K562 (cell line): ENCODE measurements around the gene ADSS2. TPM values are rescaled to one million over a fixed set of nuclear protein-coding genes. Genes with fewer than 3 reads are reported as not detected.

ENCODE experiments used
- ATAC-seq: fragments of 200-7000 bp; cut with Tn5 transposase; 3 replicates; pipeline ENCODE4 v1.9.1; 2020; ENCODE audit warnings: moderate library complexity
- BruUV-seq: library from RNA; stranded (reverse); fragments of 400-500 nt; replicated peaks from 2 replicates; lab custom pipeline; 2021; lab: Mats Ljungman, UMichigan
- CTCF ChIA-PET: fragments of 300-600 bp; formaldehyde crosslinking; extraction: SDS; loops from one replicate; lab custom pipeline; 2021; ENCODE audit warnings: low intra/inter-chr PET ratio; lab: Yijun Ruan, JAX
- POLR2A ChIA-PET: fragments of 300-600, 350-650 bp; sonication (Branson Sonifier 250); formaldehyde crosslinking; extraction: SDS; loops from one replicate; lab custom pipeline; 2021; ENCODE audit warnings: antibody characterized with exemption, inconsistent platforms; lab: Yijun Ruan, JAX
- DNase-seq, 4 experiments: peaks; one replicate each; pipeline versions ENCODE4 v3.0.0 to v3.0.0-alpha.2; 2011 to 2018; ENCODE audit warnings: low spot score in 3 of 4, mixed read lengths in 3 of 4; ENCODE audit errors: extremely low read depth in 1 of 4
- FAIRE-seq: peaks from 2 replicates; lab custom pipeline; 2011; peaks lifted over from hg19 to GRCh38; lab: Jason Lieb, UNC
- H2AFZ ChIP-seq: 2 replicates; pipeline ENCODE4 v1.6.0; 2011; ENCODE audit warnings: low read depth, low read length, control low read depth, inconsistent platforms
- H3K27ac ChIP-seq: fragments of 200-600 bp; 3 replicates; pipeline ENCODE4 v1.8.0; 2011; ENCODE audit warnings: low read depth, mild to moderate bottlenecking, control low read depth, inconsistent platforms, low read length, moderate library complexity, mixed read lengths; ENCODE audit errors: extremely low read depth
- H3K27me3 ChIP-seq, 2 experiments: fragments of 300-600 bp in 1 of 2; 2 replicates in 1 of 2; 3 replicates in 1 of 2; pipeline versions ENCODE4 v1.6.0 to v1.8.0; 2011; ENCODE audit warnings: inconsistent platforms in 2 of 2, low read length in 2 of 2, mild to moderate bottlenecking in 1 of 2, mixed read lengths in 1 of 2, moderate library complexity in 1 of 2; ENCODE audit not compliant: control insufficient read depth in 2 of 2, insufficient read depth in 2 of 2
- H3K36me3 ChIP-seq: fragments of 300-600 bp; 3 replicates; pipeline ENCODE4 v1.8.0; 2011; ENCODE audit warnings: mild to moderate bottlenecking, low read length, inconsistent platforms; ENCODE audit not compliant: control insufficient read depth, insufficient read depth
- H3K4me1 ChIP-seq, 2 experiments: fragments of 200-600 bp in 1 of 2; replicated peaks in 1 of 2; 2 replicates in 1 of 2; 3 replicates in 1 of 2; pipeline versions ENCODE4 v1.5.1 to v1.8.0; 2011; ENCODE audit warnings: inconsistent platforms in 2 of 2, low read length in 2 of 2, mild to moderate bottlenecking in 1 of 2, mixed read lengths in 1 of 2, moderate library complexity in 1 of 2; ENCODE audit not compliant: control insufficient read depth in 2 of 2, insufficient read depth in 2 of 2
- H3K4me2 ChIP-seq: 2 replicates; pipeline ENCODE4 v1.6.1; 2011; ENCODE audit warnings: low read length, control low read depth, inconsistent platforms, mixed read lengths; ENCODE audit not compliant: insufficient read depth
- H3K4me3 ChIP-seq: fragments of 200-600 bp; sonication (generic), shearing (Covaris generic); 2 replicates; pipeline ENCODE4 v1.5.1; 2016; ENCODE audit warnings: control low read depth, inconsistent platforms
- H3K79me2 ChIP-seq: fragments of 200-600 bp; 3 replicates; pipeline ENCODE4 v1.8.0; 2011; ENCODE audit warnings: low read length, inconsistent platforms; ENCODE audit not compliant: control insufficient read depth, insufficient read depth
- H3K9ac ChIP-seq, 2 experiments: 2 replicates each; pipeline versions ENCODE4 v1.6.0 to v1.6.1; 2011; ENCODE audit warnings: low read depth in 2 of 2, low read length in 2 of 2, control low read depth in 1 of 2, inconsistent platforms in 1 of 2, mild to moderate bottlenecking in 1 of 2, mixed read lengths in 1 of 2; ENCODE audit not compliant: insufficient read depth in 1 of 2
- H3K9me1 ChIP-seq: one replicate; pipeline ENCODE4 v1.6.0; 2011; ENCODE audit warnings: inconsistent platforms, mild to moderate bottlenecking, low read length, moderate library complexity; ENCODE audit not compliant: control insufficient read depth, insufficient read depth
- H3K9me3 ChIP-seq: replicated peaks from 2 replicates; pipeline ENCODE4 v1.5.1; 2011; ENCODE audit warnings: low read depth, low read length, inconsistent platforms; ENCODE audit not compliant: control insufficient read depth, insufficient read depth
- H4K20me1 ChIP-seq: replicated peaks from 2 replicates; pipeline ENCODE4 v1.6.1; 2011; ENCODE audit warnings: low read length, inconsistent platforms, mixed read lengths; ENCODE audit not compliant: control insufficient read depth, insufficient read depth
- BRF1 ChIP-seq: IDR thresholded peaks from 3 replicates; pipeline ENCODE4 v1.6.1; 2011; ENCODE audit warnings: borderline replicate concordance, mild to moderate bottlenecking; ENCODE audit not compliant: insufficient read length; ENCODE audit errors: extremely low read depth
- C11orf30 ChIP-seq: fragments of 450-650 bp; IDR thresholded peaks from 2 replicates; pipeline ENCODE4 v1.6.1; 2016; ENCODE audit warnings: low read depth, mild to moderate bottlenecking
- IRF9 ChIP-seq: fragments of 450-650 bp; IDR thresholded peaks from 2 replicates; pipeline ENCODE4 v1.6.1; 2016; ENCODE audit warnings: missing biosample characterization, missing genetic modification characterization
- KAT7 ChIP-seq: sonication (generic); formaldehyde crosslinking; IDR thresholded peaks from 2 replicates; pipeline ENCODE4 v1.8.0; 2022; ENCODE audit warnings: missing genetic modification reagents, mild to moderate bottlenecking, borderline replicate concordance
- MAFG ChIP-seq: fragments of 450-650 bp; conservative IDR thresholded peaks from 2 replicates; pipeline ENCODE4 v1.6.1; 2016; ENCODE audit warnings: missing genetic modification characterization, missing compliant biosample characterization
- MYC ChIP-seq, 2 experiments: fragments of 250-450 bp in 1 of 2; sonication (Bioruptor Pico) in 1 of 2; IDR thresholded peaks; 2 replicates each; pipeline versions ENCODE4 v1.5.1 to v1.6.1; 2012 to 2021; ENCODE audit warnings: low read depth in 2 of 2, borderline replicate concordance in 1 of 2, improper control_type of control experiment in 1 of 2, low read length in 1 of 2, mild to moderate bottlenecking in 1 of 2, moderate library complexity in 1 of 2
- NCOA6 ChIP-seq: fragments of 450-650 bp; IDR thresholded peaks from 2 replicates; pipeline ENCODE4 v1.6.1; 2017; ENCODE audit warnings: mild to moderate bottlenecking
- NELFE ChIP-seq: IDR thresholded peaks from 2 replicates; pipeline ENCODE4 v1.6.1; 2011; ENCODE audit warnings: mild to moderate bottlenecking; ENCODE audit not compliant: insufficient read depth, insufficient read length
- NR3C1 ChIP-seq: sonication (generic); formaldehyde crosslinking; IDR thresholded peaks from 2 replicates; pipeline ENCODE4 v1.8.1; 2022; ENCODE audit warnings: missing genetic modification reagents
- TCF15 ChIP-seq: fragments of 250-450 bp; sonication (Bioruptor Pico); IDR thresholded peaks from 2 replicates; pipeline ENCODE4 v1.8.0; 2022; ENCODE audit warnings: moderate library complexity, mild to moderate bottlenecking, inconsistent platforms
- TOE1 ChIP-seq, 2 experiments: fragments of 450-650 bp in 1 of 2; sonication (generic) in 1 of 2; formaldehyde crosslinking in 1 of 2; IDR thresholded peaks; 2 replicates each; pipeline versions ENCODE4 v1.7.1 to v1.8.0; 2016 to 2022; ENCODE audit warnings: borderline replicate concordance in 2 of 2, mild to moderate bottlenecking in 2 of 2, antibody characterized with exemption in 1 of 2, inconsistent platforms in 1 of 2, low read depth in 1 of 2, missing genetic modification reagents in 1 of 2, moderate library complexity in 1 of 2
- XRCC3 ChIP-seq: fragments of 450-650 bp; IDR thresholded peaks from 2 replicates; pipeline ENCODE4 v1.6.1; 2017; ENCODE audit warnings: mild to moderate bottlenecking, moderate library complexity
- ZBTB2 ChIP-seq: fragments of 450-650 bp; IDR thresholded peaks from 2 replicates; pipeline ENCODE4 v1.6.1; 2016; ENCODE audit warnings: antibody characterized with exemption
- ZNF217 ChIP-seq: sonication (generic); formaldehyde crosslinking; IDR thresholded peaks from 2 replicates; pipeline ENCODE4 v1.8.0; 2022; ENCODE audit warnings: mild to moderate bottlenecking, missing genetic modification reagents
- ZNF316 ChIP-seq: fragments of 450-650 bp; IDR thresholded peaks from 2 replicates; pipeline ENCODE4 v1.6.1; 2016
- WGBS: fragments of 100-300 bp; shearing (Covaris generic); methylation state at CpG from one replicate; pipeline ENCODE4 v1.1.6; 2016; ENCODE audit warnings: low coverage, mixed read lengths; ENCODE audit not compliant: insufficient coverage; ENCODE audit errors: missing lambda C conversion rate; 5-methylcytosine and 5-hydroxymethylcytosine counted together
- in situ Hi-C: fragments of 300-500 bp; cut with MboI; formaldehyde crosslinking; loops from 4 replicates; pipeline ENCODE4 v1.15.0; 2018; ENCODE audit warnings: inconsistent platforms, mixed read lengths
- intact Hi-C: fragments of 100-400 bp; cut with micrococcal nuclease; formaldehyde crosslinking; loops from 2 replicates; pipeline ENCODE4 v1.14.2; 2022
- polyA plus RNA-seq, 8 experiments: library from polyadenylated mRNA; depleted of rRNA in 4 of 8; stranded (reverse) in 5 of 8; unstranded in 3 of 8; fragments of >200 nt; fragmentation: Nextera tagmentation in 2 of 8; fragmentation: Illumina TruSeq in 1 of 8; extraction: Ambion mirVana in 2 of 8; extraction: Trizol in 1 of 8; gene quantifications; 2 replicates each; pipeline versions ENCODE4 v1.2.1 to v1.2.3, GENCODE V29; 2011 to 2014; ENCODE audit warnings: inconsistent platforms in 1 of 8, missing spikeins in 1 of 8
- total RNA-seq, 7 experiments: library from RNA; depleted of rRNA in 6 of 7; stranded (reverse); fragments of >200 nt in 6 of 7; fragmentation: Illumina TruSeq in 2 of 7; extraction: Trizol in 2 of 7; gene quantifications; 2 replicates each; pipeline versions ENCODE4 v1.2.1 to v1.2.3, GENCODE V29; 2011 to 2021; ENCODE audit warnings: low replicate concordance in 1 of 7
- TF ChIP-seq, protein P1 (sequence below): sonication (generic); formaldehyde crosslinking; IDR thresholded peaks from 2 replicates; pipeline ENCODE4 v1.8.0; 2022; ENCODE audit warnings: mild to moderate bottlenecking, missing genetic modification reagents

ADSS2 gene
- total and polyA plus RNA-seq, 9 of the 15 experiments (the other 6 are each of a cell fraction or from before 2014, with no cell fraction given): 8.8 to 63.8 (median 59.4) TPM

DNA sequence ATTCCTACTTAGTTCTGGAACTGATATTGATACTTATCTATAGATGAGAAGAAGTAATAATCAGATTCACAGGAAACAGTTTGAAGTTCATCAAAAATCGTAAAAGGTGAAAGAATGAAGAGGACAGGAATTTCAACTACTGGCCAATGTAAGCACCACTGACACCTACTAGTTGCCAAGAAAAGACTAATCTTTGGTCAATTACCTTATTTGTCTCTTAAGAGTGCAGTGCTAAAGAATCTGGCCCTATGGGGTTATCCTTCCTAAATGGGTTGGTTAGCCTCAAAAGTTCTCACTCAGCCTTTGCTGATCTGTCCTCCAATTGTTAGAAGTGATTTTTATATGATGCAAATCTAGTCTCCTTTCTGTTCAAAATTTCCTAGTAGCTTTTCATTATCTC, 29.5 kb downstream of the ADSS2 start (continued):
- TF ChIP-seq IRF9 (no peak), ZBTB2 (no peak), TCF15 (CRISPR knock-in tag) (no peak), TOE1 (IDR thresholded peaks at IDR 0.05; ENCODE audit: borderline replicate concordance) (no peak), TOE1 (CRISPR knock-in tag; IDR thresholded peaks at IDR 0.05; ENCODE audit: borderline replicate concordance, low read depth) (no peak), NCOA6 (no peak), BRF1 (no peak), NR3C1 (CRISPR knock-in tag) (no peak), ZNF217 (CRISPR knock-in tag) (no peak)

DNA sequence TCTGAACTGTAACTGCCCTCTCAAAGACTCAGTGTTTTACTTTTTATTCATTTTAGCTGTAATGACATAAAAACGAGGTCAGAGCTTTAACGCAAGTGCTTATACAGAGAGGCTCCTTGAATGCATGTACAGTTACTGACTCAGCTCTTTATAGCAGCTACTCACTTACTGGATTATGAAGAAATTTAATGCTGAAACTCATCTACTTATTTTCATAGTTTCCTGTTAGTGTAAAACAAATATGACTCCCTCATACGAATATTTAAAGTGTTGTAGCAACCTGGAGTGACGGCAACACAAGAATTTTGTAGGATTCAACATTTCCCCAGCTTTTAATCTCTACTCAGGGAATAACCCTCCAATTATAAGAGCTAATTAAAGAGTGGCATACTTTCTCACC, 32.7 kb downstream of the ADSS2 start:
- FAIRE-seq (no peak), DNase-seq (no peak), ATAC-seq (no peak)
- Histone ChIP-seq H3K4me3 (no peak overlapping the region), H2AFZ (no peak overlapping the region), H3K79me2 (no peaks in the 10 kb centered on the region), H3K4me1 (no peaks in the 10 kb centered on the region), H3K36me3 (peaks cover 97% of the 10 kb centered on the region), H3K9ac (no peak overlapping the region), H3K27me3 (no peaks in the 10 kb centered on the region), H3K4me2 (no peak overlapping the region), H3K9me1 (no peaks in the 10 kb centered on the region), H3K9me3 (no peaks in the 10 kb centered on the region)
- BruUV-seq: no TSS peak
- POLR2A ChIA-PET: interaction anchor here (0.5 to 1.6 kb wide), 3 partner anchors 12 to 394 kb away, joined by 3 to 5 read pairs (median 3); no protein-coding TSS in a partner anchor
- in situ Hi-C loops: no loop called here
- WGBS: 88% methylated on average over 4 of the region's 4 CpGs
- TF ChIP-seq KAT7 (CRISPR knock-in tag) (no peak), ZNF316 (peak; percentile 61), MYC (IDR thresholded peaks at IDR 0.05; ENCODE audit: low read depth, low read length) (no peak), MYC (CRISPR knock-in tag; IDR thresholded peaks at IDR 0.05; ENCODE audit: borderline replicate concordance, low read depth) (no peak), C11orf30 (peak; percentile 32), MAFG (0 out of 2 replicates have a peak, but pooled peaks have one; percentile 26), XRCC3 (no peak), NELFE (no peak)
- TF ChIP-seq, protein P1, sequence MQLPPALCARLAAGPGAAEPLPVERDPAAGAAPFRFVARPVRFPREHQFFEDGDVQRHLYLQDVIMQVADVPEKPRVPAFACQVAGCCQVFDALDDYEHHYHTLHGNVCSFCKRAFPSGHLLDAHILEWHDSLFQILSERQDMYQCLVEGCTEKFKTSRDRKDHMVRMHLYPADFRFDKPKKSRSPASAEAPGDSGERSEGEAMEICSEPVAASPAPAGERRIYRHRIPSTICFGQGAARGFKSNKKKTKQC (CRISPR knock-in tag): no peak
- TF ChIP-seq, all 486 proteins: peak for 3
- CTCF ChIA-PET: no interaction called here
- intact Hi-C loops: no loop called here
- Histone ChIP-seq H3K27ac (no peak overlapping the region), H4K20me1 (no peaks in the 10 kb centered on the region)
